K562 (cell line): ENCODE results near the gene ANXA9. TPM values are rescaled to one million over a fixed set of nuclear protein-coding genes. Genes with fewer than 3 reads are reported as not detected.
A peak's percentile ranks its signal among the peaks of the same experiment; 100 is the strongest.

ENCODE experiments used
- ATAC-seq: fragments of 200-7000 bp; cut with Tn5 transposase; 3 replicates; pipeline ENCODE4 v1.9.1; 2020; ENCODE audit warnings: moderate library complexity
- BruUV-seq: library from RNA; stranded (reverse); fragments of 400-500 nt; replicated peaks from 2 replicates; lab custom pipeline; 2021; lab: Mats Ljungman, UMichigan
- CTCF ChIA-PET: fragments of 300-600 bp; formaldehyde crosslinking; extraction: SDS; loops from one replicate; lab custom pipeline; 2021; ENCODE audit warnings: low intra/inter-chr PET ratio; lab: Yijun Ruan, JAX
- POLR2A ChIA-PET: fragments of 300-600, 350-650 bp; sonication (Branson Sonifier 250); formaldehyde crosslinking; extraction: SDS; loops from one replicate; lab custom pipeline; 2021; ENCODE audit warnings: antibody characterized with exemption, inconsistent platforms; lab: Yijun Ruan, JAX
- DNase-seq, 4 experiments: peaks; one replicate each; pipeline versions ENCODE4 v3.0.0 to v3.0.0-alpha.2; 2011 to 2018; ENCODE audit warnings: low spot score in 3 of 4, mixed read lengths in 3 of 4; ENCODE audit errors: extremely low read depth in 1 of 4
- FAIRE-seq: peaks from 2 replicates; lab custom pipeline; 2011; peaks lifted over from hg19 to GRCh38; lab: Jason Lieb, UNC
- H2AFZ ChIP-seq: 2 replicates; pipeline ENCODE4 v1.6.0; 2011; ENCODE audit warnings: low read depth, low read length, control low read depth, inconsistent platforms
- H3K27ac ChIP-seq: fragments of 200-600 bp; 3 replicates; pipeline ENCODE4 v1.8.0; 2011; ENCODE audit warnings: low read depth, mild to moderate bottlenecking, control low read depth, inconsistent platforms, low read length, moderate library complexity, mixed read lengths; ENCODE audit errors: extremely low read depth
- H3K27me3 ChIP-seq, 2 experiments: fragments of 300-600 bp in 1 of 2; 2 replicates in 1 of 2; 3 replicates in 1 of 2; pipeline versions ENCODE4 v1.6.0 to v1.8.0; 2011; ENCODE audit warnings: inconsistent platforms in 2 of 2, low read length in 2 of 2, mild to moderate bottlenecking in 1 of 2, mixed read lengths in 1 of 2, moderate library complexity in 1 of 2; ENCODE audit not compliant: control insufficient read depth in 2 of 2, insufficient read depth in 2 of 2
- H3K36me3 ChIP-seq: fragments of 300-600 bp; 3 replicates; pipeline ENCODE4 v1.8.0; 2011; ENCODE audit warnings: mild to moderate bottlenecking, low read length, inconsistent platforms; ENCODE audit not compliant: control insufficient read depth, insufficient read depth
- H3K4me1 ChIP-seq, 2 experiments: fragments of 200-600 bp in 1 of 2; replicated peaks in 1 of 2; 2 replicates in 1 of 2; 3 replicates in 1 of 2; pipeline versions ENCODE4 v1.5.1 to v1.8.0; 2011; ENCODE audit warnings: inconsistent platforms in 2 of 2, low read length in 2 of 2, mild to moderate bottlenecking in 1 of 2, mixed read lengths in 1 of 2, moderate library complexity in 1 of 2; ENCODE audit not compliant: control insufficient read depth in 2 of 2, insufficient read depth in 2 of 2
- H3K4me2 ChIP-seq: 2 replicates; pipeline ENCODE4 v1.6.1; 2011; ENCODE audit warnings: low read length, control low read depth, inconsistent platforms, mixed read lengths; ENCODE audit not compliant: insufficient read depth
- H3K4me3 ChIP-seq: fragments of 200-600 bp; sonication (generic), shearing (Covaris generic); 2 replicates; pipeline ENCODE4 v1.5.1; 2016; ENCODE audit warnings: control low read depth, inconsistent platforms
- H3K79me2 ChIP-seq: fragments of 200-600 bp; 3 replicates; pipeline ENCODE4 v1.8.0; 2011; ENCODE audit warnings: low read length, inconsistent platforms; ENCODE audit not compliant: control insufficient read depth, insufficient read depth
- H3K9ac ChIP-seq, 2 experiments: 2 replicates each; pipeline versions ENCODE4 v1.6.0 to v1.6.1; 2011; ENCODE audit warnings: low read depth in 2 of 2, low read length in 2 of 2, control low read depth in 1 of 2, inconsistent platforms in 1 of 2, mild to moderate bottlenecking in 1 of 2, mixed read lengths in 1 of 2; ENCODE audit not compliant: insufficient read depth in 1 of 2
- H3K9me1 ChIP-seq: one replicate; pipeline ENCODE4 v1.6.0; 2011; ENCODE audit warnings: inconsistent platforms, mild to moderate bottlenecking, low read length, moderate library complexity; ENCODE audit not compliant: control insufficient read depth, insufficient read depth
- H3K9me3 ChIP-seq: replicated peaks from 2 replicates; pipeline ENCODE4 v1.5.1; 2011; ENCODE audit warnings: low read depth, low read length, inconsistent platforms; ENCODE audit not compliant: control insufficient read depth, insufficient read depth
- H4K20me1 ChIP-seq: replicated peaks from 2 replicates; pipeline ENCODE4 v1.6.1; 2011; ENCODE audit warnings: low read length, inconsistent platforms, mixed read lengths; ENCODE audit not compliant: control insufficient read depth, insufficient read depth
- FOSL1 ChIP-seq: fragments of 200-800 bp; sonication (Bioruptor generic); conservative IDR thresholded peaks from 2 replicates; pipeline ENCODE4 v1.6.1; 2016; ENCODE audit warnings: missing genetic modification characterization, missing compliant biosample characterization
- GABPA ChIP-seq: fragments of 200-800 bp; sonication (Bioruptor generic); conservative IDR thresholded peaks from 2 replicates; pipeline ENCODE4 v1.6.1; 2016; ENCODE audit warnings: low read depth, missing genetic modification characterization, missing compliant biosample characterization
- POLR2G ChIP-seq: fragments of 200-400 bp; formaldehyde crosslinking; IDR thresholded peaks from 2 replicates; pipeline ENCODE4 v1.6.1; 2017; ENCODE audit warnings: low read depth, mild to moderate bottlenecking, antibody characterized with exemption, low read length, moderate library complexity
- RBFOX2 ChIP-seq: fragments of 200-400 bp; formaldehyde crosslinking; IDR thresholded peaks from 2 replicates; pipeline ENCODE4 v1.6.1; 2017; ENCODE audit warnings: low read depth, mild to moderate bottlenecking, low read length, moderate library complexity
- ZNF165 ChIP-seq: fragments of 250-450 bp; sonication (Bioruptor Pico); IDR thresholded peaks from 2 replicates; pipeline ENCODE4 v1.4.0; 2020; ENCODE audit warnings: borderline replicate concordance
- ZNF253 ChIP-seq: fragments of 250-450 bp; sonication (Bioruptor Pico); conservative IDR thresholded peaks from 2 replicates; pipeline ENCODE4 v1.6.1; 2021; ENCODE audit warnings: mild to moderate bottlenecking
- WGBS: fragments of 100-300 bp; shearing (Covaris generic); methylation state at CpG from one replicate; pipeline ENCODE4 v1.1.6; 2016; ENCODE audit warnings: low coverage, mixed read lengths; ENCODE audit not compliant: insufficient coverage; ENCODE audit errors: missing lambda C conversion rate; 5-methylcytosine and 5-hydroxymethylcytosine counted together
- in situ Hi-C: fragments of 300-500 bp; cut with MboI; formaldehyde crosslinking; loops from 4 replicates; pipeline ENCODE4 v1.15.0; 2018; ENCODE audit warnings: inconsistent platforms, mixed read lengths
- intact Hi-C: fragments of 100-400 bp; cut with micrococcal nuclease; formaldehyde crosslinking; loops from 2 replicates; pipeline ENCODE4 v1.14.2; 2022
- polyA plus RNA-seq, 8 experiments: library from polyadenylated mRNA; depleted of rRNA in 4 of 8; stranded (reverse) in 5 of 8; unstranded in 3 of 8; fragments of >200 nt; fragmentation: Nextera tagmentation in 2 of 8; fragmentation: Illumina TruSeq in 1 of 8; extraction: Ambion mirVana in 2 of 8; extraction: Trizol in 1 of 8; gene quantifications; 2 replicates each; pipeline versions ENCODE4 v1.2.1 to v1.2.3, GENCODE V29; 2011 to 2014; ENCODE audit warnings: inconsistent platforms in 1 of 8, missing spikeins in 1 of 8
- total RNA-seq, 7 experiments: library from RNA; depleted of rRNA in 6 of 7; stranded (reverse); fragments of >200 nt in 6 of 7; fragmentation: Illumina TruSeq in 2 of 7; extraction: Trizol in 2 of 7; gene quantifications; 2 replicates each; pipeline versions ENCODE4 v1.2.1 to v1.2.3, GENCODE V29; 2011 to 2021; ENCODE audit warnings: low replicate concordance in 1 of 7

Gene ANXA9
- total and polyA plus RNA-seq, 9 of the 15 experiments (the other 6 are each of a cell fraction or from before 2014, with no cell fraction given) = 0.24 to 1.6 (median 0.57) TPM

DNA sequence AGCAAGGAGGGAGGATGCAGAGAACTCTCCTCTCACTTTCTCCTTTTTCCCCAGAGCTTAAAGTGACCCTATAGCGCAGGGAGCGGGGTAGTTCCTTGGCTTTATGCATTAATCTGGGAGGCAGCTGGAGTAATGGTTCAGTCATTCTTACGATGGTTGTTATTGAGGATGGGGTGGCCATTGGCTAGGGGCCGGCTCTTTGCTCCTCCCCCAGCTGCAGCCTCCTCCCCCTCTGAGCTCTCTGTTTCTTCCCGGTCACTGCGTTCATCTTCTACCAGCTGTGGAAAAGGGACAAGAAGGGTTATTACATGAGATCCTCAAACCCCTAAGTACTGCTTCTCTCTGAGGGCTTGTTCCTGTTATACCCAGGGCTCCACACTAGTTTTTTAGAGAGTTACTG is 16.1 kb upstream of the ANXA9 start:
- DNase-seq = no peak
- H3K4me3 ChIP-seq = no peak overlapping the region
- 66% methylated on average over 6 of the region's 6 CpGs for WGBS
- H2AFZ ChIP-seq = no peak overlapping the region
- 0 out of 3 replicates have a peak, but pooled peaks have one; percentile 10 for ATAC-seq
- in situ Hi-C loops = no loop called here
- FAIRE-seq = no peak
- H3K4me1 ChIP-seq = peaks cover 7 to 12% of the 10 kb centered on the region in 2 experiments
- H3K4me2 ChIP-seq = no peak overlapping the region
- intact Hi-C loops = no loop called here
- H3K36me3 ChIP-seq = peaks cover 93% of the 10 kb centered on the region
- no peak for TF ChIP-seq GABPA (tag)
- H3K27me3 ChIP-seq = no peaks in the 10 kb centered on the region
- H3K79me2 ChIP-seq = peaks cover 28% of the 10 kb centered on the region
- H3K27ac ChIP-seq = no peak overlapping the region
- H3K9me1 ChIP-seq = peaks cover 4% of the 10 kb centered on the region
- no peaks in the 10 kb centered on the region for H3K9me3 ChIP-seq
- POLR2A ChIA-PET = interaction anchor here (1.1 to 7.5 kb wide), 4 partner anchors 9 to 22 kb away, joined by 3 to 64 read pairs (median 30); partner anchors contain the start of gene CERS2
- CTCF ChIA-PET = interaction anchor here (1.4 kb wide), 1 partner anchor 14 kb away, joined by 5 read pairs; no protein-coding TSS in a partner anchor
- no peak overlapping the region; a peak in 1 of 4 replicates for H3K9ac ChIP-seq
- peaks cover 17% of the 10 kb centered on the region for H4K20me1 ChIP-seq
- BruUV-seq = no TSS peak

GRCh38 chr1:150967936-150968335 is 14.2 kb upstream of the ANXA9 start:
- H3K36me3 ChIP-seq = peaks cover 94% of the 10 kb centered on the region
- no peaks in the 10 kb centered on the region for H3K27me3 ChIP-seq
- POLR2A ChIA-PET = interaction anchor here (0.6 to 7.5 kb wide), 3 partner anchors 10 to 148 kb away, joined by 3 to 64 read pairs (median 5); no protein-coding TSS in a partner anchor
- WGBS = 98% methylated on average over 12 of the region's 13 CpGs
- no peak overlapping the region for H2AFZ ChIP-seq
- no peak for ATAC-seq
- H3K9ac ChIP-seq = no peak overlapping the region
- in situ Hi-C loops (no loop called here), intact Hi-C loops (no loop called here)
- no peak for FAIRE-seq
- H3K9me1 ChIP-seq = peaks cover 5% of the 10 kb centered on the region
- peaks cover 35% of the 10 kb centered on the region for H4K20me1 ChIP-seq
- H3K4me1 ChIP-seq = peaks cover 27 to 31% of the 10 kb centered on the region in 2 experiments
- no peak overlapping the region for H3K4me3 ChIP-seq
- peaks cover 48% of the 10 kb centered on the region for H3K79me2 ChIP-seq
- no peaks in the 10 kb centered on the region for H3K9me3 ChIP-seq
- H3K27ac ChIP-seq = no peak overlapping the region
- CTCF ChIA-PET = no interaction called here
- no peak for TF ChIP-seq ZNF253 (CRISPR knock-in tag)
- TF ChIP-seq ZNF165 (CRISPR knock-in tag) = no peak
- peak; percentile 43 for TF ChIP-seq RBFOX2
- no peak for TF ChIP-seq FOSL1 (tag)
- TF ChIP-seq POLR2G = peak; percentile 58
- H3K4me2 ChIP-seq = no peak overlapping the region
- BruUV-seq = no TSS peak
- DNase-seq = no peak
